Renal cortical epithelial cell (primary cell): ENCODE data around the gene ETV3. TPM values are rescaled to one million over a fixed set of nuclear protein-coding genes. Genes with fewer than 3 reads are reported as not detected.
"Not testable (repeated sequence)": the region's sequence is repeated elsewhere in the genome, so short reads cannot be mapped to it uniquely, and the experiment has no call there.

Experiments used
- DNase-seq: peaks from one replicate; pipeline ENCODE4 v3.0.0-alpha.2; 2011; ENCODE audit warnings: low read depth
- total RNA-seq: library from RNA; depleted of rRNA; stranded (reverse); fragments of >200 nt; gene quantifications from 2 replicates; pipeline ENCODE4 v1.2.3, GENCODE V29; 2014

Gene ETV3
- total RNA-seq, 1 donor from 2014 or later = 15.6 TPM

DNA sequence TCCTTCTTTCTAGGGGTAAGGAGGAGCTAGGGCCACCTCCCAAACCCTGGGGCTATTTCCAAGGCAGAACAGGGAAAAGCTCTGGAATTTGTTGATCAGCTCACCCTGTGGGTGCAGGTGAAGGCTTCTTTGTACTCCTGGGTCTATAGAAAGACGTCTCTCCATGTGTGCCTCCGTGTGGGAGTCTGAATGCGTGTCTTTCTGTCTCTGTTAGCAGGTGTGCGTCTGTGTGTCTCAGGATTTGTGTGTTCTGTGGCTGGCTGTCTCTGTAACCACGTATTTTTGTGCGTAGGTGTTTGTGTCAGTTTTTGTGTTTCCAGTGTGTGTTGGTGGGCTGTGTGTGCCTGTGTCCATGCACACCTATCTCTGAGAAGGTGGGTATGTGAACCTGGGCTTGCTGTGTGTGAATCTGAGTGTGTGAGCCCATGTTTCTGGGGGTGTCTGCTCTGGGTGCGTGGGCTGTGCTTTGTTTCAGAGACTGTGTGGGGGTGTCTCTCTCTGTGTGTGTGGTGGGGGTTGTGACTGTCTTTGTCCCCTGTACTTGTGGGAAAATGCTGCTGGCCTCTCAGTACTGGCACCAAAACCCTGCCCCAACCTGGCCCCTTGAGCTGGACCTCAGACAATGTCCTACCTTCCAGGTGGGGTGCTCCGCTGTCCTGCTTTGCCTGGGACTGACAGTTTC, 25.9 kb downstream of the ETV3 start:
- no peak for DNase-seq

DNA sequence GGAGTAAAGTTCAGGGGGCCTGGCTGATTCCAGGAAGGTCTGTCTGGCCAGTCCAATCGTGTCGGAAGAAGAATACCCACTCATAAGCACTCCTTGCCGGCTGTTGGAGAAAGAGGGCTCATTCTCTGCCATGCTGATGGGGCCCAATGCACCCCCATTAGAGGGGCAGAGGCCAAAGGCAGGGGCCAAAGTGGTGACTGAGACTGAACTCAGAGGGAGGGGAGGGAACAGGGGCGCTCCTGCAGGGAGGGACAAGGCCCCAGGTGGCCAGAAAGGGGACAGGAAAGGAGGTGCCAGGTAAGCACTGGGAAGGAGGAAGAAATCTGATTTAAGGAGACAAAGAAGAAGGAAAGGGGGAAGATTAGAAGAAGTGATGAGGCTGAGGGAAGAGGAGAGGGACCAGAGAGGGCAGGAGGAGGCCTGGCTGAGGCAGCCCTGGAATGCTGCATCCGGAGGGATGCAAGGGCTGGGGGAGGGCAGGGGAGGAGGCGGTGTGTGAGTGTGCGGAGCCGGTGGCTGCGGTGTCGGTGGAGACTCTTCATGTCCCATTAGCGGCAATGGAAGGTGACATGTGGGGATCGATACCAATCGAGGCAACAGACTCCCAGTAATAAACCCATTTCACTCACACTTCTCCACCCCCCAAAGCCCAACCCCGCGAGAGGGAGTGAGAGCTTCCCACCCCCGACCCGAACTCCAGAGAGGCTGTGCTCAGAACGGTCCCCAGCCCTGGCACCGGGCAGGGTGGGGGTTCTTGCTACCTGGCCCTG, 26.6 kb downstream of the ETV3 start:
- DNase-seq = no peak

DNA sequence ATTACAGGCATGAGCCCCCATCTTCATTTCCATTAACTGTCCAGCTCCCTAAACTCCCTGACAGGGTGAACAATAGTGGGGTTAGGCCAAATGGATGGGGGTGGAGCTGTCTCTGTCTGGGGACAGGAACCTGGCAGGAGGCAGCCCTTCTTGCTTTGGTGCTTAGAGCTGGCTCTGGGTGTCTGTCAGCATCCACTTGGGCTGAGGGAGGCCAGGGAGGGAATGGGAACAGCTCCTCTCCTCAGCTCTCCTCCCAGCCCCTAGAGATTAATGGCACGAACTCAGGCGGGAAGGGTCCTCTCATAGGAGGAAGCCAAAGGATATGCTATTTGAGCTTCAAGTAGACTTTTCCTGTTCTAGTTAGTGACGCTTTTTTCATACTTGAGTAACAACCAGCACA, 27.5 kb downstream of the ETV3 start:
- no peak for DNase-seq

DNA sequence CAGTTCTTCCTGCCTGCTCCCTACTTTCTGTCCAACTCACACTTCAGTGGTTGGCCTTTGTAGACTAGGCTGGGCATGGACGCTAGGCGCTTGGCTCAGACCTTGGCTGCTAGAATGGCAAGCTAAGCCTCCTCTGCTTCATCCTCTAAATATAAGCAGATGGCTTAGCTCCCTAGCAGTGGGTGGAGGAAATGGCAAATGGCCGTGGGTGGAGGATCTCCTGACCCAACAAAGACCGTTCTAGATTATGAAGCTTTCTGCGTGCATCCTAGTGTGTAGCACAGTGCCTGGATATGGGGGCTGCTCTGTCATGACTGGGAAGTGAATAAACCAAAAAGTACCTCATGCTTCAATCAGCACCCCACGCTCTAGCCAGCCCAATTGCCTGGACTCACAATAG, 28.2 kb downstream of the ETV3 start:
- DNase-seq = no peak

DNA sequence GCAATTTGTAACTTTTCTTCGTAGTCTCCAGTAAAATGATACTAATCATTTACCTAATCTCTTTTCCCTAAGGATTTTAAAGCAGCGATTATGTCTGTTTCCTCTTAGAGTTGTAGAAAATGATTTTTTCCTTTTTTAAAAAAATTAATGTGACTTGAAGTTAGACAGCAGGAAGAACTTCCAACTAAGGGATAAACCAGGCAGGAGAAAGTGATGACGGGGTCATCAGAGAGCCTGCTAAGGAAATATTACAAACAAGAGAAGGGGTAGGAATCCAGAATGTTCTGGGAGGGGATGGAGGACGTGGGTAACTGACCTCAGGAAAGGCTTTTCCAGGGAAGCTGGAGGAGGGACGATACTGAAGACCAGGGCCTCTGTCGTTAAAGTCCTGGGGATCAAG, 29.7 kb downstream of the ETV3 start:
- DNase-seq = no peak

DNA sequence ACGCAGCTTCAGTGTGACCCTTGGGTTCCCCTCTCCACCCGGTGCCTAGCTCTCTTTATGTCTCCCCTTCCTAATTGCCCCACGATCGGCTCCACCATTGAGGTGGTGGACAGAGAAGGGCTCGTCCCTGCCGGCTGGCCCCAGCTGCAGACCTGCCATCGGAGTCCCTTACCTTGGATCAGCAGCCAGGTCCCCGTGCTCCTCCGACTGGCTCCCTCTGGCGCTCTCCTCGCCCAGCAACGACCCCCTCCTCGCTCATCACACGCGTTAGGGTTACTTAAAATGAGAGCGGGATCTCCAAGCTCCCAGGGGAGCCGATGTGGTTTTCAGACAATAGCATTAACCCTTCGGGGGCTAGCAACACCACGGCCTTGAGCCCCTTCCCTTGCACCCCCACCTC, 30.5 kb downstream of the ETV3 start:
- no peak for DNase-seq

DNA sequence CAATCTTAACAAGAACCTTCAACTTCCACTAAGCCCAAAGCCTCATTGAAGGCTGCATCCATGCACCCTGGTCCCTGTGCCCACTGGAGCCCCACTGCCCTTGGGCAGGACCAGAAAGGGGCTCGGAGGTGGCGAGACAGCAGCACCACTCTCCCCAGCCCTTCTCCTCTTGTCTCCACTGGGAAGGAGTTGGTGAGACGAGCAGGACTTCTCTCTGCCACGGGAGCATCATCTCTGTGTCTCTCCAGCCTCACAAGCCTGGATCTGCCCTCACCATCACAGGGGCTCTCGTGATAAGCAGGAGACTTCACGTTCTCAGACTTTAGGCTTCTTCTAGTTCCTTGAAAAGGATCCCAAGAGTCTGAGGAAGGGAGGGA, 31.4 kb downstream of the ETV3 start:
- no peak for DNase-seq

DNA sequence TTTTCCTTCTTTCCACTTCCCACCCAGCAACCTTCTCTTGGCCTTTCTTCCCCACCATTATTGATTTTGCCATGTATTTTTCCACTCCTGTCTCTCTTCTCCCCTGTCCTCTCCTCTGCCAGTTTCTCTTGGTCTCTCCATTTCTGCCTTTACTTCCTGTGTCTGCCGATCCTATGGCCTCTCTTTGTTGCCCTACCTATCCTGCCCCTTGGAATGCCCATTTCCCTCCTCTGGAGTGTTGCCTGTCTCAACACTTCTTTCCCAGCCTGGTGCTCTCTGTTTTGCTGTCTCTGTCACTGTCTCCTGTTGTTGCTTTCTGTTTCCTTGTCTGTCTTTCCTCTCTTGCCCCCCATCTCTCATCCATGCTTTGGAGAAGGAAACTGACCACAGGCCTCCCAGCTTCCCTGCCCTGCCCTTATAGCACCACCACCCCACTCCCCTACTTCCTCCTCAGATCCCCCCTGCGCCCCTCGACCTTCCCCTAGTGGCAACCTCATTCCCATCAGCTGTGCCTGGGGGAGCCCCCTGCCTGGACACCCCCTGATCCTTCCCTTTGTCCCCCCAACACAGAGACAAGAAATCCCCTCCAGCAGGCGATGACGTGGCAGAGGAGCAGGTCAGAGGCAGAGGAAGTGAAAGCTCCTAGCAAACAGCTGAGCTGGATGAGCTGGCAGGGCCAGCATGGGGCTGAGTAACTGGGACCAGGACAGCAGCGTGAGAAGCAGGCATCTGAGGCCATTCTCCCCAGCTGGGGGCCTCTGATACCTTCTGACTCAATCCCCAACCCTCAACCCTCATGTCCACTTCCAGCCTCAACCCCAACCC, 32.0 kb downstream of the ETV3 start:
- DNase-seq = peak; percentile 62

DNA sequence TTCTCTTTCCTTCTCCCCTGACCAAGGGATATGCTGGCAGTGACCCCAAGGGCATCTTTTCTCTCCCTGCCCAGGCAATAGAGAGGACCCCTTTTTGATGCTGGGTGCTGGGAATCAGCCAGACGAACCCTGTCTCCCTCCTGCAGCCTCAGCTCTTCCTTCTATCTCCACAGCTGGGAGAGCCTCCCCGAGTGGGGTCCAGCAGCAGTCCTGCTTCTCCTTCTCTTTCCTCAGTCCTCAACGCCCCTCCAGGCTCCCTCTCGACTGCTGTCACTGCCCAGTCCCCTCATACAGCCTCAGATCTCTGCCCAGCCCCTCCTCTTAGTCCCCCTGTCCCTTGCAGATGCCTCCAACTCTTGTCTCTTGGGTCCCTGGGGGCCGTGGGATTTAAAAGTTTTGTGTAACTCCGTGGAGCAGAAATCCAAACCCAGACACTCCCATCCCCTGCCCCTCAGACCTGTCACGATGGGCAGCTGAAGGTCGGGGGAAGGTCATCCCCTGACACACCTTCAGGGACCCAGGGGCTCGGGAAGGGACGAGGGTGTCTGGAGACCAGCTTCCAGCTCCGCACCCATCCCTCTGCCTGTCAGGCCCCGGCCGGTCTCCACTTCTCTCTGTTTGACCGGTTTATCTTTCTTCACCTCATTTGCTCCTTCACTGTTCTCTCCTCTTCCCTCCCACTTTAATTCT, 32.8 kb downstream of the ETV3 start:
- no peak for DNase-seq

DNA sequence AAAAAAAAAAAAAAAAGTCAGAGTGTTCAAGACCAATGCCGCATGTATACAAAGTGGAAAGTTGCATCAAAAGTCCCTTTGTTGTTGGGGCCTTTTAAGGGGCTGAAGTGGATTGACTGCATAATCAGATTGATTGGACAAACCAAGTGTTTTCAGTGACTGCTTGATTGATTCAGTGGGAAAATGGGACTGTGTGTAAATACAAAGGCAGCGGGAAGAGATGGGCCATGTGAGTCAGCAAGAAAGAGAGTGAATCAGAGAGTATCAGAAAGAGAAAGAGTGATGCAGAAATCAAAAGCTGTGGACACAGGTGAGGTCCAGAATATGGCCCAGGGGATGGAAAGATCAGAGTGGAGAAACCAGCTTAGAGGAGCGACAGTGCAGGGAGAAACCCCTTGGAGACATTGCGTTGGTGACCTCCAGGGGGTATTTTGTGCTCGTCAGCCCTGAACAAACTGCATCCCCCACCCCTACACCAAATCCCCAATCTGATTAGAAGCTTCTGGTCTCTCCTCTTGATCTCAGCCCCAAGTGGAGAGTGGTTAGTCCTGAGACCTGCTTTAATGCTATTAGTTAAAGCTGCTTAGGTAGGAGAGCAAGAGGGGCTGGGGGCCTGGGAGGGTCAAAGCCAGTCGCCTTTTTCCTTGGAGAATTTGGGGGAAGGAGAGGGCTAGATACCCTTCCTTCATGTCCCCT, 33.4 kb downstream of the ETV3 start:
- peak; percentile 57 for DNase-seq

DNA sequence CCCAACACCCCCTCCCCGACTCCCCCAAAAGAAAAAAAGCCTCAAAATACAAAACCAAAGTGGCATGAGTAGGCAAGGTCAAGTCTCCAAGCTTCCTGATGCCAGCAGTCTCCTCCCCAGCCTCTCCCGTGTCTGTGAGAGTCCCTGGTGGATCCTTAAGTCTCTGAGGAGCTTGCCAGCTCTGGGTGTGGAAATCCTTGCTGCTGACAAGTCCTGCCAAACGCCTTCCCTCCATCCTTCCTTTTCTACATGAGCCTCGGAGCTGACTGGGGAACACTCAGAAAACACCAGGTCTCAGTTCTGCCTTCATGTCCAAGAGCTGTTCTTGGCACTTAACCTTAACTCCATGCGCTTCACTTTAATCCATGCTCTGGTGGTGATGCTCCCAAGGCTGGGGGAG, 34.9 kb downstream of the ETV3 start:
- no peak for DNase-seq

DNA sequence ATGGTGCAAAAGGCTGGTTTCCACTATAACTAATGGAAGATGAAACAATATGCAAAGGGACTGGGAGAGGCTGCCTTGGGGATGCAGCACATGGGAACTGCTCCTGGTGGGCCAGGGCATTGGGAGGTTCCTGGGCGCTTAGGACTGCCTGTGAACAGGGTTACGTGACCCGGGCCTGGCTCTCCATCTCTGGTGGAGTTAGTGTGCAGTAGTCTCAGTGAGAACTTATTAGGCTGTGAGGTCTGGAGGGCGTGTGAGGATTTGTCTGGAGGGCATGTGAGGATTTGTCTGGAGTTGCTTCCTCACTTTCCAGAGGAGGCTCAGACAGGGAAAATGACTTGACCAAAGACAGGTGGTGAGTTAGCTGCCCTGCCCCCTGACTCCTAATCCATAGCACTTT, 37.0 kb downstream of the ETV3 start:
- no peak for DNase-seq

DNA sequence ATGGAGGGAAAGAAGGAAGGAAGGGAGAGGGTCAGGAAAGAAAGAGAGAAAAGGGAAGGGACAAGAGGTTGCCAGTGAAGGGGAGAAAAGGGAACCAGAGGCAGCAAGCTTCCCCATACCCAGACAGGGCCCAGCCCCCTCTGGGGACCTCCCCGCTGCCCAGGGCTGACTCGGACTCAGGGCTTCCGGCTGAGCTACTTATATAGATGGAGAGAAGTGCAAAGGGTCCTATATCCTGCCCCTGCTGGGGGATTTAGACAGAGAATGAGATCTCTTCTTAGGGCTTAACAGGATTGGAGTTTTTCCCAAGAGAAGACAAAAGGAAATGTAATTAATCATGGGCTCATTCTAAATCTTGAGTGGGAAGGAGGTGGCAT, 38.6 kb downstream of the ETV3 start, which contains the start of gene ETV3L:
ETV3L (minus strand) TSS at position 176 of the 377 bp plus-strand sequence. CDS start 285 bp downstream, outside the sequence.
- no peak for DNase-seq

DNA sequence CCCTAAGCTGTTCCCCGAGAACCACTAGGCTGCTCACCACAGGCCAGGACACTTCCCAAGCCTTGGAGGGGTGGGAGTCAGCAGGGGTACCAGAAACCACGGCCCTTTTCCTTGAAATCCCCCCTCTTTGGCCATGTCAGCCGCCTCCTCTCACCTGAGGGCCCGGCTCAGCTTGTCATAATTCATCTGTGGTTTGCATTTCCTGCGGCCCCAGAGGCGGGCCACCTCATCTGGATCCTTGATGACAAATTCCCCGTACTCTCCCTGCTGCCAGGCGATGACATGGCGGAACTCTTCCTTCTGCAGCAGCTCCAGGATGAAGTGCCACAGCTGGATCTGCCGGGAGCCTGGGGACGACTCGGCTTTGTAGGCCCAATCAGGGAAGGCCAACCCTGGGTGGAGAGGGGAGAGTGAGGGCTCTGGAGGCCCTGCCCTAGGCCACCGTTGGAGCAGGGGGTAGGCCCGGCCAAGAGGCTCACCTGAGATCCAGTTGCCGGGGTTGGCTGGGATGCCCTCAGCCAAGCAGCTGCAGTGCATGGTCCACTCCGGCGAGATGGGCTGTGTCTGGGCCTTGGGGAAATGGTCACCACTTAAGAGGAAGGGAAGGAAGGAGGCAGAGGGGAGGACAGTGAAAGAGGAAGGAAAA, 39.1 kb downstream of the ETV3 start:
- DNase-seq = not testable (repeated sequence)

DNA sequence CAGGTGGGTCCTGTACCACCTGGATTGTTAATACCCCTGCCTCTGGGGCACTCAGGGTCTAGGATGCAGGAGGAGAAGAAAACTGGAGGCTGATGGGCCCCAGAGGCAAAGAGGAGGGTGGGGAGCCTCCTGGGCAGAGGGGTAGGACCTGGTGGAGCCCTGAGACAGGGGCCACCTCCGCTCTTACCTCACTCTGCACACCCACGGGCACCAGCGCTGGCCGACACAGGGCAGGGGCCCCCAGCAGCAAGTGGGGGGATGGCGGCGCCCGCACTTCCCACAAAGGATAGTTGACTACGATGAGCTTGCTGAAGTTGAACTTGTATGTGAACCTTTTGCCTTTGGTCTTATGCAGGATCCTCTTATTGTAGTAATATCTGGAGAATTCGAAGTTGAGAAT, 39.7 kb downstream of the ETV3 start:
- DNase-seq = no peak

DNA sequence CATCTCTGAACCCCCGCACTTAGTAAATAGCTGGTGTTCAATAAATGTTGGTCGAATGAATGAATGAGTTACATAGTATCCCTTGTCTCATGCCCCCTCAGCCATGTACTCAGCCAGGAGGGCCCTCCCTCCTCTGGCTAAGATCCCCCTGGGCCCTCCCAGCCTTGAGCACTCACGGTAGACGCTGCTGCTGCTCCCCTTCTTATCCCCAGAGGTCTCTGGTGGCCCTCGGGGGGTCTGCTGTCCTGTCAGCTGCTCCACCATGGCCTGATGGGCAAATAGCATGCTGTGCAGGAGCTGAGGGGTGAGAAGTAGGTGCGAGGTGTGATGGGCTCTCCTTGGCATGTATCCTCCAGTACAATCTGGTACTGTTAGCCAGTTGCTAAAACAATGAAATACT, 40.5 kb downstream of the ETV3 start:
- DNase-seq = no peak

DNA sequence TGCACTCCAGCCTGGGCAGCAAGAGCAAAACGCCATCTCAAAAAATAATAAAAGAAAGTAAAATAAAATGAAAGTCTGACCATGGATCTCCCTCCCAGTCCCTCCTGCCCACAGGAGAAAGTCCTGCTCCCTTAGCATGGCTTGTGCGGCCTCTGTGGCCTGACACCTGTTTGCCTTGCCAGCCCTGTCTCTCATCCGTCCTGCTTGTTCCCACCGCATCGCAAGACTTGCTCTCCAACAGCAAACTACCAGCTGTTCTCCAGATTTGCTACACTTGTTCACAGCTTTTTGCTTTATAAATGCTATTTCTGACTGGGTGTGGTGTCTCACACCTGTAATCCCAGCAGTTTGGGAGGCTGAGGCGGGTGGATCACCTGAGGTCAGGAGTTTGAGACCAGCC, 41.3 kb downstream of the ETV3 start:
- no peak for DNase-seq

DNA sequence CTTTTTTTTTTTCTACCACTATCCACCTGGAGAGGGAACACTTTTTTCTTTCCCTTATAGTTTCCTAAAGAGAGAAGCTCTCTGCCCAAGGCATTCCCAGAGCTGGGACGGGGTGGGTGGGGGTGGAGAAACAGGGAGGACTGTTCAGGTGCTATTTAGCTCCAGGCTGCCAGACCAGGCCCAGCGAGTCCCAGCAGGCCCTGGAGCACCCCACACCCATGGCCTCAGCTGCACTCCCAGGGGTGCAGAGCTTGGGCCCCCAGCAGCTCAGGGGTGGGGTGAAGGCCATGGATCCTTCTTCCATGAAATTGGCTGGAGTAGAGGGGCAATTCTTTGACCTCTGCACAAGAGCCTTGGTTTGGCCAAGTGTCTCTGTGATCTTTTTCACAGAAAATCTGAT, 42.6 kb downstream of the ETV3 start:
- no peak for DNase-seq

DNA sequence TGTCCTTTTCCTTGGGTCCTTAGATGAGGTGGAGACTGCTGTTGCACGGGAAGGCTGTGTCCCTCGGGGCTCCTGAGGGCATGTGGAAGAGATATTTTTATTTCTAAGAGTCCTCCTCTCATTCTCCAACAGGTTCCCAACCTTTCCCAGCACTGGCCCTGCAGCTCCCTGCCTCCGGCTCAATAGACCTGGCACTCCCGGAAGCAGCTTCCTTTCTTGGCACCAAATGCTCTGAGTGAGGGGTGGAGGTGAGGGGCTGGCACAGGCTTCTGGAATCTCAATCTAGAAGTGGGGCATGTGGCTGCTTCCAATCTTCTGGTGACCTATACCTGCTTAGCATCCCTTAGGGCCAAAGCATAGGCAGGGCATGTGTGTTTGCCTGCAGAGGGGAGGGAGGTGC, 43.1 kb downstream of the ETV3 start:
- no peak for DNase-seq

DNA sequence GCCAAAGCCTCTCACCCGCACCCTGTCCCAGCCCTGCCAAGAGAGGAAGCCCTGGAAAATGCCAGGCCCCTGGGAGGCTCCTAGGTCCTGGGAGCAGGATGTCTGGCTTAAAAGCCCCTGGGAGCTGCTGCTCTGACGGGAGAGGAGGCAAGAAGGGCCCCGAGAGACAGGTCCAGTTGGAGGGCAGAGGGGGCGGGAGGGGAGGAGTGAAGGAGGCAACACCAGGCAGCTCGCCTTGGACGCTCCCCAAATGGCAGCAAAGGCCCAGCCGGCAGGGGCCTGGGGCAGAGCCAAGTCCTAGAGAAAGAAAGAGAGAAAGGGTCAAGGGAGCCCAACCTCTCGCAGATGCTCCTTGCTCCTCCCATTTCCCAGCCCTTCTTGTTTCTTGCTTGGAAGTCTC, 45.4 kb downstream of the ETV3 start:
- no peak for DNase-seq

DNA sequence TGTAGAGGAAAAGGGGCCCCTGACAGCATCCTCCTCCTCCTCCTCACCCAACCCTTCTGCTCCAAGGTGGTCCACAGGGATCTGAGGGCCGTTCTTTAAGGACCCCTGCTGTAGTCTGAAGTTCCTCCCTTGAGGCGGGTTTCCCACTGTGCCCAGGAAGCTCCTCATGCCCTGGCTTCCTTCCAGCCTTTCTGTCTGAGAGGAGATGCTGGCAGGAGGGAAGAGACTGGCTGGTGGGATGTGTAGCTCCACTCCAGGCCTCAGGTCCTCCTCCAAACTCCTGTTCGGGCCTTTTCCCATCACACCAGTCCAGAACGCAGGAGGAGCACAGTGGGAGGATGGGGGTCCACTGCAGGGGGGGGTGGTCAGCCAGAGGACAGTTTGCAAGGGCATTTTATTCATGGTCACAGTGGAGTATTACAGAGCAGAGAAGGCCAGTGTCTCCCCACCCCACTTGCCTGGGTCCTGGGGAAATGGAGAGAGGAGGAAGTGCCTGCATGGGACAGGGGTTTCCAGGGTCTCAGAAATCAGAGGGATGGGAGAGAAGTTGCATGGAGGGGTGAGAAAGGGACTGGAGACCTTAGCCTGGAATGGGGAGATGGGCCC, 46.4 kb downstream of the ETV3 start:
- no peak for DNase-seq
